Astrocyte (in vitro differentiated cells and primary cell): ENCODE measurements around the gene SLC12A5.

Experiments used
- EZH2 ChIP-seq: IDR thresholded peaks from 2 replicates; pipeline ENCODE4 v1.6.1; 2012; ENCODE audit warnings: mild to moderate bottlenecking, low read length, inconsistent platforms; ENCODE audit not compliant: insufficient read depth
- TF ChIP-seq, protein P1 (sequence below): IDR thresholded peaks from 2 replicates; pipeline ENCODE4 v1.5.1; 2011; ENCODE audit warnings: low read depth, mild to moderate bottlenecking, inconsistent platforms, low read length, moderate library complexity; ENCODE audit not compliant: insufficient read depth

DNA sequence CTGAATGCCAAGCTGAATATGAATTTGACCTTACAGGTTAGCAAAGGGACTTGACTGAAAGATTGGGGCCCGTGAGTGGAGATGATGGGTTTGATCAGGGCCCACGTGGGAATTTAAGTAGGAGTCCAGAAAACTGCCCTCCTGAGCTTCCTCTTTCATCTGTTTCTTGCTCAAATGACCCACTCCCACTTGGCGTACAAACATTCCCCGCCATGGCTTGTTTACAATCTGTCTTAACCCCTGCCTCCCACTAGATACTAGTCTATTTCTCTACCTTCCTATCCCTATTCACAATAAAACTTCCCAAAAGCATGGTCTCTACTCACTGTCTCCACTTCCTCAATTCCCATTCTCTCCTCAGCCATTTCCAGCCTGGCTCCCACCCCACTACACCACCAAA, 10.9 kb upstream of the SLC12A5 start:
- TF ChIP-seq, protein P1, sequence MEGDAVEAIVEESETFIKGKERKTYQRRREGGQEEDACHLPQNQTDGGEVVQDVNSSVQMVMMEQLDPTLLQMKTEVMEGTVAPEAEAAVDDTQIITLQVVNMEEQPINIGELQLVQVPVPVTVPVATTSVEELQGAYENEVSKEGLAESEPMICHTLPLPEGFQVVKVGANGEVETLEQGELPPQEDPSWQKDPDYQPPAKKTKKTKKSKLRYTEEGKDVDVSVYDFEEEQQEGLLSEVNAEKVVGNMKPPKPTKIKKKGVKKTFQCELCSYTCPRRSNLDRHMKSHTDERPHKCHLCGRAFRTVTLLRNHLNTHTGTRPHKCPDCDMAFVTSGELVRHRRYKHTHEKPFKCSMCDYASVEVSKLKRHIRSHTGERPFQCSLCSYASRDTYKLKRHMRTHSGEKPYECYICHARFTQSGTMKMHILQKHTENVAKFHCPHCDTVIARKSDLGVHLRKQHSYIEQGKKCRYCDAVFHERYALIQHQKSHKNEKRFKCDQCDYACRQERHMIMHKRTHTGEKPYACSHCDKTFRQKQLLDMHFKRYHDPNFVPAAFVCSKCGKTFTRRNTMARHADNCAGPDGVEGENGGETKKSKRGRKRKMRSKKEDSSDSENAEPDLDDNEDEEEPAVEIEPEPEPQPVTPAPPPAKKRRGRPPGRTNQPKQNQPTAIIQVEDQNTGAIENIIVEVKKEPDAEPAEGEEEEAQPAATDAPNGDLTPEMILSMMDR = no peak
- TF ChIP-seq EZH2 = no peak
